Osteoblast (primary cell): ENCODE data around the gene NEGR1. TPM values are rescaled to one million over a fixed set of nuclear protein-coding genes. Genes with fewer than 3 reads are reported as not detected.
A peak's percentile ranks its signal among the peaks of the same experiment; 100 is the strongest.

Experiments
- DNase-seq: peaks from one replicate; pipeline ENCODE4 v3.0.0; 2011; ENCODE audit warnings: low spot score, mixed read lengths; ENCODE audit not compliant: insufficient read length; ENCODE audit errors: missing footprints
- H2AFZ ChIP-seq: 2 replicates; pipeline ENCODE4 v1.6.0; 2011; ENCODE audit warnings: mild to moderate bottlenecking, low read length
- H3K27ac ChIP-seq: 2 replicates; pipeline ENCODE4 v1.5.1; 2011; ENCODE audit warnings: mild to moderate bottlenecking, low read depth, low read length, moderate library complexity
- H3K27me3 ChIP-seq: 2 replicates; pipeline ENCODE4 v1.6.0; 2012; ENCODE audit warnings: mild to moderate bottlenecking, control low read depth, inconsistent platforms, low read length, moderate library complexity; ENCODE audit not compliant: insufficient read depth
- H3K36me3 ChIP-seq: 2 replicates; pipeline ENCODE4 v1.5.1; 2011; ENCODE audit warnings: mild to moderate bottlenecking, low read length, control low read depth, moderate library complexity; ENCODE audit not compliant: insufficient read depth
- H3K4me1 ChIP-seq: 2 replicates; pipeline ENCODE4 v1.5.1; 2011; ENCODE audit warnings: mild to moderate bottlenecking, low read length, control low read depth, moderate library complexity; ENCODE audit not compliant: insufficient read depth
- H3K4me2 ChIP-seq: 2 replicates; pipeline ENCODE4 v1.6.0; 2011; ENCODE audit warnings: mild to moderate bottlenecking, low read length; ENCODE audit not compliant: insufficient read depth
- H3K4me3 ChIP-seq: fragments of 200-600 bp; sonication (generic); 3 replicates; pipeline ENCODE4 v1.5.1; 2012; ENCODE audit warnings: mild to moderate bottlenecking, low read length, inconsistent platforms; ENCODE audit not compliant: insufficient read depth
- H3K79me2 ChIP-seq: 2 replicates; pipeline ENCODE4 v1.6.0; 2012; ENCODE audit warnings: mild to moderate bottlenecking, low read length, control low read depth, inconsistent platforms; ENCODE audit not compliant: insufficient read depth
- H3K9me3 ChIP-seq: 2 replicates; pipeline ENCODE4 v1.5.1; 2011; ENCODE audit warnings: low read depth, low read length, control low read depth
- H4K20me1 ChIP-seq: 2 replicates; pipeline ENCODE4 v1.6.0; 2012; ENCODE audit warnings: mild to moderate bottlenecking, low read length, control low read depth; ENCODE audit not compliant: insufficient read depth
- total RNA-seq: library from RNA; depleted of rRNA; stranded (reverse); fragments of >200 nt; gene quantifications from 2 replicates; pipeline ENCODE4 v1.2.3, GENCODE V29; 2012
- TF ChIP-seq, protein P1 (sequence below): IDR thresholded peaks from 2 replicates; pipeline ENCODE4 v1.5.1; 2011; ENCODE audit warnings: mild to moderate bottlenecking, low read depth, low read length, moderate library complexity; ENCODE audit errors: extremely low read depth

NEGR1 gene
- total RNA-seq, 1 donor: 18.1 TPM

DNA sequence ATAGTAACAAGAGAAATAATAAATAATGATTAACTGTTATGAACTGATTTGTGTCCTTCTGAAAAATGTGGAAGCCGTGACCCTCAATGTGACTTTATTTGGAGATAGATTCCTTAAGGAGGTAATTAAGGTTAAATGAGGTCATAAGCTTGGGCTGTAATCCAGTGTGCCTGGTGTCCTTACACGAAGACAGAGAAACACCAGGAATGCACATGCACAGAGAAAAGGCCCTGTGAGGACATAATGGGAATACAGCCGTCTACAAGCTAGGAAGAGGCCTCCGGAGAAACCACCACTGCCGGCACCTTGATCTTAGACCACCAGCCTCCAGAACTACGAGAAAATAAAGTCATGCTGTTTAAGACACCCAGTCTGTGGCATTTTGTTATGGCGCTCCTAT is 215.9 kb downstream of the NEGR1 start:
- Histone ChIP-seq H3K4me3 (no peak overlapping the region), H3K36me3 (no peaks in the 10 kb centered on the region), H2AFZ (no peak overlapping the region), H3K27ac (no peak overlapping the region), H3K4me1 (peaks cover 4% of the 10 kb centered on the region), H3K4me2 (no peak overlapping the region), H3K9me3 (no peaks in the 10 kb centered on the region), H3K27me3 (no peaks in the 10 kb centered on the region), H3K79me2 (no peaks in the 10 kb centered on the region), H4K20me1 (no peaks in the 10 kb centered on the region)
- TF ChIP-seq, protein P1, sequence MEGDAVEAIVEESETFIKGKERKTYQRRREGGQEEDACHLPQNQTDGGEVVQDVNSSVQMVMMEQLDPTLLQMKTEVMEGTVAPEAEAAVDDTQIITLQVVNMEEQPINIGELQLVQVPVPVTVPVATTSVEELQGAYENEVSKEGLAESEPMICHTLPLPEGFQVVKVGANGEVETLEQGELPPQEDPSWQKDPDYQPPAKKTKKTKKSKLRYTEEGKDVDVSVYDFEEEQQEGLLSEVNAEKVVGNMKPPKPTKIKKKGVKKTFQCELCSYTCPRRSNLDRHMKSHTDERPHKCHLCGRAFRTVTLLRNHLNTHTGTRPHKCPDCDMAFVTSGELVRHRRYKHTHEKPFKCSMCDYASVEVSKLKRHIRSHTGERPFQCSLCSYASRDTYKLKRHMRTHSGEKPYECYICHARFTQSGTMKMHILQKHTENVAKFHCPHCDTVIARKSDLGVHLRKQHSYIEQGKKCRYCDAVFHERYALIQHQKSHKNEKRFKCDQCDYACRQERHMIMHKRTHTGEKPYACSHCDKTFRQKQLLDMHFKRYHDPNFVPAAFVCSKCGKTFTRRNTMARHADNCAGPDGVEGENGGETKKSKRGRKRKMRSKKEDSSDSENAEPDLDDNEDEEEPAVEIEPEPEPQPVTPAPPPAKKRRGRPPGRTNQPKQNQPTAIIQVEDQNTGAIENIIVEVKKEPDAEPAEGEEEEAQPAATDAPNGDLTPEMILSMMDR: no peak
- no peak for DNase-seq

DNA sequence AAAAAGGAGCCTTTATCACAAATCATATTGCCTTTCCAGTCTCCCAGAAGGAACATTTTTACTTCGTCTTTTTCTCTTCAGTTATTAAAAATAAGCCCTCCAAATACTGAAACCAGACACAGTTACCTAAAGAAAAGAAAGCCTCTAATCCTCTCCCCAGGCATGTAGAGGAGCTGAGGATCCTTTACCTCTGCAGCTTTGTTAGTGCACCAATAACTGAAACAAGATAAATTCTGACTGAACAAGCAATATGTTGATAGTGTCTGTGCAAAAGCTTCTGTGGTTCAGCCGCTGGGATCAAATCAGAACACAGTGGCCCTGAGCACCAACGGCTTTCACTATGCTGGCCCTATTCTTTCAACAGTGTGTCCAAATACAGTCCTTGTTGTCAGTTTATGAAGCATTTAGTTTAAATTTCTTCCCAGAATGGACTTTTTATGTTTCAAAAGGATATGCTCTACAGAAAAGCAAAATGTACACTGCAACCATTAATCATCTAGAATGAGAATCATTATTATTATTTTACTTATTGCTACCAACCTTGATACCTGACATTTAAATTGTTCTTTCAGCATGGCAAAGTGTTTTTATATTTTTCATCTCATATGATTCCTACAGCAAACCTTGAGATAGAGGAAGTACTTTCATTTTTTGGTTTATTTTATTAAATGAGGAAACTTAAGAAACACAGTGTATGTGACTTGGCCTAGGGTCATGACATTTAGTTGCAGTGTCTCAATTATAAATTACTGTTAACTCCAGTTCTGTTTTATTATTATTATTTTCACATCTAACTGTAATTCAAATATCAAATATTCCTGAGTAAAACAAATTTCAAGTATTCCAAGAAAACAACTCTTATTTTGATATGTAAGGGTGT is 217.9 kb downstream of the NEGR1 start:
- Histone ChIP-seq H3K4me2 (no peak overlapping the region), H3K4me1 (peaks cover 4% of the 10 kb centered on the region), H3K36me3 (no peaks in the 10 kb centered on the region), H3K4me3 (no peak overlapping the region), H3K9me3 (no peaks in the 10 kb centered on the region), H3K79me2 (no peaks in the 10 kb centered on the region), H3K27me3 (no peaks in the 10 kb centered on the region), H4K20me1 (no peaks in the 10 kb centered on the region), H3K27ac (no peak overlapping the region), H2AFZ (peak overlapping the region; percentile 10)
- no peak for DNase-seq
- TF ChIP-seq, protein P1: no peak

DNA sequence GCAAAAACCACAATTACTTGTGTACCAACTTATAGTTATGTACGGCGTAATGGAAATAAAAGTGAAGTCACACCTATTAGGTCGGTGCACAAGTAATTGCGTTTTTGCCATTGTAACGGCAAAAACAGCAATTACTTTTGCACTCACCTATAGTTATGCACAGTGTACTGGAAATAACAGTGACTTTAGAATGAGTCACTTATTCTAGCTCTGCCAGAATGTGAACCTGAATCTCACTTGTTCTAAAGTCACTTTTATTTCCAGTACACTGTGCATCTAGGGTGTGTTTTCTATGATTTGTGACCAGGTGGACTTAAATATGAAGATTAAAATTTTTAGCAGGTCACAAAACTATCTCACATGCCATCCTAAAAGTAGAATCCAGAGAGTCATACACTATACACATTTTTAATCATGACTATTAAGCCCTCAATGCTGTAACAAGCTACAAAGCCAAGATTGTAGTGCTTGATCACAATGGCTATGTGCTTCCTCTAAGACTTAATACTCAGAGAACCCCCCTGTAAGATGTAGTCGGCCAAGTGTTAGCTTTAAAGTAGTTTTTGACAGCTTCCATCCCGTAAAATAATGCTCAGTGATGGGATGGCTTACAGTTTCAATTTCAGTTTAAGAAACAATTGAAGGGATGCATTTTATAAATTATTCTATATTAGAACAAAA is 218.8 kb downstream of the NEGR1 start:
- no peak for DNase-seq
- TF ChIP-seq, protein P1: no peak

DNA sequence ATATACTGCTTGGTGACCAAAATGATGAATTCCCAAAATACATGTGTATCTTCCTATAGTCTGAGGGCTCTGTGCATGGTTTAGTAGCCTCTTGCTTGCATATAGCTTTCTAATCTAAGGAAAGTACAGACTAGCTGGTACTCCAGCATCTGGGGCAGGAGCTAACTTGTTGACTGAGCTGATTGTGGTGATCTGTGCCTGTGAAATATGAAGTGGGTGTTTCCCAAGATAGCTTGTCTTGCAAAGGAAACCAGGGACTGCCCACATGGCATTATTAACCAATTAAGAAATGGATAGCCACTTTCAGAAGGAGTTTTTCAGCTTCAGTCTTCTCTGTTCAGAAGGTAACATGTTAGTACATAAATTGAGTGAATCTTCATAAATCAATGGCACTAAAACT is 219.8 kb downstream of the NEGR1 start:
- H3K27ac ChIP-seq: no peak overlapping the region
- peaks cover 4% of the 10 kb centered on the region for H3K4me1 ChIP-seq
- H3K4me3 ChIP-seq: no peak overlapping the region
- DNase-seq: peak; percentile 32
- no peaks in the 10 kb centered on the region for H4K20me1 ChIP-seq
- TF ChIP-seq, protein P1: no peak
- H3K36me3 ChIP-seq: no peaks in the 10 kb centered on the region
- H2AFZ ChIP-seq: no peak overlapping the region
- no peak overlapping the region for H3K4me2 ChIP-seq
- H3K27me3 ChIP-seq: no peaks in the 10 kb centered on the region
- no peaks in the 10 kb centered on the region for H3K9me3 ChIP-seq
- H3K79me2 ChIP-seq: no peaks in the 10 kb centered on the region

More for the DNA sequence above, 218.8 kb downstream of the NEGR1 start:
- no peaks in the 10 kb centered on the region for H3K9me3 ChIP-seq
- no peak overlapping the region for H3K4me2 ChIP-seq
- H3K27me3 ChIP-seq: no peaks in the 10 kb centered on the region
- no peak overlapping the region for H2AFZ ChIP-seq
- no peaks in the 10 kb centered on the region for H3K79me2 ChIP-seq
- H4K20me1 ChIP-seq: no peaks in the 10 kb centered on the region
- H3K36me3 ChIP-seq: no peaks in the 10 kb centered on the region
- peaks cover 4% of the 10 kb centered on the region for H3K4me1 ChIP-seq
- no peak overlapping the region for H3K27ac ChIP-seq
- no peak overlapping the region for H3K4me3 ChIP-seq
